Measurements from ENCODE around the gene NECAB2. TPM values are rescaled to one million over a fixed set of nuclear protein-coding genes. Genes with fewer than 3 reads are reported as not detected.

Gene NECAB2
- total RNA-seq, 1 donor from 2014 or later, result 1.8 TPM

DNA sequence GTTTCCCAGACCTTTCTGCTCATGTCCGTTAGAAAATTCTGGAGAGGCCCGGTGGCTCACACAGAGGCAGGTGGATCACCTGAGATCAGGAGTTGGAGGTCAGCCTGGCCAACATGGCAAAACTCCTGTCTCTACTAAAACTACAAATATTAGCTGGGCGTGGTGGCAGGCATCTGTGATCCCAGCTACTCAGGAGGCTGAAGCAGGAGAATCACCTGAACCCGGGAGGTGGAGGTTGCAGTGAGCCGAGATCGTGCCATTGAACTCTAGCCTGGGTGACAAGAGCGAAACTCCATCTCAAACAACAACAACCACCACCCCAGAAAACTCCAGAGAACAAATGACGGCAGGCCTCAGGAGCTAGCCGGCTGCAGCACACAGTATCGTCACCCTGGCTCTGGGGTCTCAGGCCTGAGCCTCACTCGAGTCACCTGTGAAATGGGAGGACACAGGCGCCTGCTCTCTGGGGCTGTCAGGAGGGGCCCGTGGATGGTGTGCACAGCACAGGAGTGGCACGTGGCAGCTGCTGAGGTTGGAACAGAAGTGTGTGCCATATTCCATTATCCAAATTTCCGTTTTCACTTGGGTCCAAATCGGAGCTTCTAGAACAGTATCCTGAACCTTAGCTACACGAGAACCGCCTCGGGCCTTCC is 77.9 kb downstream of the NECAB2 start:
- Mint-ChIP-seq H3K27me3 (ENCODE audit: low read depth) (peaks cover 36% of the 10 kb centered on the region), H3K4me3 (no peak overlapping the region), H3K36me3 (peaks cover 1% of the 10 kb centered on the region), H3K9me3 (no peaks in the 10 kb centered on the region), H3K4me1 (peaks cover 16% of the 10 kb centered on the region), H3K27ac (no peak overlapping the region)
- DNase-seq (ENCODE audit: low spot score in 2 of 2, unreplicated experiment in 2 of 2), result no peak
- TF ChIP-seq, protein P1, sequence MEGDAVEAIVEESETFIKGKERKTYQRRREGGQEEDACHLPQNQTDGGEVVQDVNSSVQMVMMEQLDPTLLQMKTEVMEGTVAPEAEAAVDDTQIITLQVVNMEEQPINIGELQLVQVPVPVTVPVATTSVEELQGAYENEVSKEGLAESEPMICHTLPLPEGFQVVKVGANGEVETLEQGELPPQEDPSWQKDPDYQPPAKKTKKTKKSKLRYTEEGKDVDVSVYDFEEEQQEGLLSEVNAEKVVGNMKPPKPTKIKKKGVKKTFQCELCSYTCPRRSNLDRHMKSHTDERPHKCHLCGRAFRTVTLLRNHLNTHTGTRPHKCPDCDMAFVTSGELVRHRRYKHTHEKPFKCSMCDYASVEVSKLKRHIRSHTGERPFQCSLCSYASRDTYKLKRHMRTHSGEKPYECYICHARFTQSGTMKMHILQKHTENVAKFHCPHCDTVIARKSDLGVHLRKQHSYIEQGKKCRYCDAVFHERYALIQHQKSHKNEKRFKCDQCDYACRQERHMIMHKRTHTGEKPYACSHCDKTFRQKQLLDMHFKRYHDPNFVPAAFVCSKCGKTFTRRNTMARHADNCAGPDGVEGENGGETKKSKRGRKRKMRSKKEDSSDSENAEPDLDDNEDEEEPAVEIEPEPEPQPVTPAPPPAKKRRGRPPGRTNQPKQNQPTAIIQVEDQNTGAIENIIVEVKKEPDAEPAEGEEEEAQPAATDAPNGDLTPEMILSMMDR (IDR thresholded peaks at IDR 0.05; ENCODE audit: unreplicated experiment), result no peak

DNA sequence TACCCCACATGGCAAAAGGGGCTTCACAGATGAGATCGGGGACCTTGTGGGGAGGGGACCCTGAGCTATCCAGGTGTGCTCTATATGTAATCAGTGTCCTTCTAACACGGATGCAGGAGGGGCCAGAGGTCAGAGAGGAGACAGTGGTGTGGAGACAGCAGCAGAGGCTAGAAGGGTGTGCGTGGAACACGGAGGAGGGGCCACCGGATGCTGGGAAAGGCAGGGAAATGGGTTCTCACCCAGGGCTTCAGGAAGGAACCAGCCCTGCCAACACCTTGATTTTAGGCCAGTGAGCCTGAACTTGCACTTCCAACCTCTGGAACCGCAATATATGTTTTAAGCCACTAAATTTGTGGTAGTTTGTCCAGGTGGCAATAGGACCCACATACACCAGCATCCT is 79.2 kb downstream of the NECAB2 start:
- Mint-ChIP-seq H3K4me3 (no peak overlapping the region), H3K27me3 (ENCODE audit: low read depth) (peaks cover 25% of the 10 kb centered on the region), H3K4me1 (peaks cover 16% of the 10 kb centered on the region), H3K27ac (no peak overlapping the region), H3K36me3 (peaks cover 2% of the 10 kb centered on the region), H3K9me3 (no peaks in the 10 kb centered on the region)
- TF ChIP-seq, protein P1 (IDR thresholded peaks at IDR 0.05; ENCODE audit: unreplicated experiment), result no peak
- peak in 1 of 2 experiments; percentile 2 for DNase-seq (ENCODE audit: low spot score in 2 of 2, unreplicated experiment in 2 of 2)

DNA sequence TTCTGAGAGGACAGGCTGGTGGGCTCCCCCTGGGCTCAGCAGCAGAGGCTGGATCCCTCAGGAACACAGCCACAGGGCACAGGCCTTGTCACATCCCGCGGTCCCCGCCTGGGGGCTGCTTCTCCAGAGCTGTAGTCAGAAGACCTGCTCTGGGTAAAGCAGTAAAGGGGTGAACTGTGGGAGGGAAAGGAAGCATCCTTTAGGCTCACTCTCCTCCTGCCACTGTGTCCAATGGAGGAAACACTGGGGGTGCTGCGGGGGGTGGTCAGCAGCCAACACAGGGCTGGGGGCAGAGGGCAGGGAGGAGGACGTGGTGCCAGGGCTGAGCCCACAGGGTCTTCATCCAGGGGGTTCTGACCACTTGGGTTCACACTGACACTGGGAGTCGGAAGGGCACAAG is 79.6 kb downstream of the NECAB2 start:
- no peak overlapping the region for H3K4me3 Mint-ChIP-seq
- no peak overlapping the region for H3K27ac Mint-ChIP-seq
- H3K9me3 Mint-ChIP-seq, result no peaks in the 10 kb centered on the region
- H3K27me3 Mint-ChIP-seq (ENCODE audit: low read depth), result peaks cover 20% of the 10 kb centered on the region
- peaks cover 6% of the 10 kb centered on the region for H3K36me3 Mint-ChIP-seq
- TF ChIP-seq, protein P1 (IDR thresholded peaks at IDR 0.05; ENCODE audit: unreplicated experiment), result no peak
- peaks cover 16% of the 10 kb centered on the region for H3K4me1 Mint-ChIP-seq
- no peak for DNase-seq (ENCODE audit: low spot score in 2 of 2, unreplicated experiment in 2 of 2)

DNA sequence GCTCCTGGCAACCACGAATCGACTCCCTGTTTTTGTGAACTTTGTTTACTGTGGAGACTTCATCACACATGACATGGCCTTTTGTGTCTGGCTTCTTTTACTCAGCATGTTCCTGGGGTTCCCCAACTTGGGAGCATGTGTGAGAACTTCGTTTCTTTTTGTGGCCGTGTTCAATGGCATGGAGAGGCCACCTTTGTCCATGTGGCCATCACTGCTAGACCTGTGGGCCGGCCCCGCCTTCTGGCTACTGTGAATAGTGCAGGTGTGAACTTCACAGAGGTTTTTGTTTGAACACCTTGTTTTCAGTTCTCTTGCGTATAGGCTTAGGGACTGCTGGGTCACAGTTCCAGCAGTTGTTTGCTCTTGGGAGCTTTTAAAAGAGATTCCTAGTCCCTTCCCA is 80.2 kb downstream of the NECAB2 start:
- Mint-ChIP-seq H3K9me3 (no peaks in the 10 kb centered on the region), H3K4me1 (peaks cover 11% of the 10 kb centered on the region), H3K27me3 (ENCODE audit: low read depth) (peaks cover 15% of the 10 kb centered on the region), H3K27ac (no peak overlapping the region), H3K36me3 (peaks cover 13% of the 10 kb centered on the region), H3K4me3 (no peak overlapping the region)
- DNase-seq (ENCODE audit: low spot score in 2 of 2, unreplicated experiment in 2 of 2), result no peak
- TF ChIP-seq, protein P1 (IDR thresholded peaks at IDR 0.05; ENCODE audit: unreplicated experiment), result no peak

DNA sequence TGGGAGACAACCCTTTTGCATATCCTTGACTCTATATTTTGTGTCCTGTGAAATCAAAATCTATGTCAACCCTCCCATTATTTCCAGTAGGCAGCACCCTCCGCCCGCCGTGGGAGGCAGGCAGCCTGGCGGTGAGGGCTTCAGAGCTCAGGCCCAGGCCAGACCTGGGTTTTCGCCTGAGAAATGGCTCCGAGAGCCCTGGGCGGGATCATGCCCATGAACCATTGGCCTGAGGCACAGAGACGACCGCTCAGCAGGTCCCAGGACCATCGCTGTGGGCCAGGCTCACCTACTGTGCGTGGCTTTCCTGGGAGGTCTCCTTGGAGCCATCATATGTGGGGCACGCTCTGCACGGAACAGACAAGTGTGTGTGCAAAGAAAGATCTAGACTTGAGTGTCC is 80.8 kb downstream of the NECAB2 start:
- no peak for DNase-seq (ENCODE audit: low spot score in 2 of 2, unreplicated experiment in 2 of 2)
- Mint-ChIP-seq H3K4me1 (peaks cover 5% of the 10 kb centered on the region), H3K36me3 (peaks cover 18% of the 10 kb centered on the region), H3K4me3 (no peak overlapping the region), H3K9me3 (no peaks in the 10 kb centered on the region), H3K27ac (no peak overlapping the region), H3K27me3 (ENCODE audit: low read depth) (peaks cover 9% of the 10 kb centered on the region)
- TF ChIP-seq, protein P1 (IDR thresholded peaks at IDR 0.05; ENCODE audit: unreplicated experiment), result no peak
